ENCODE data around the gene BLOC1S6.

The BLOC1S6 gene

DNA sequence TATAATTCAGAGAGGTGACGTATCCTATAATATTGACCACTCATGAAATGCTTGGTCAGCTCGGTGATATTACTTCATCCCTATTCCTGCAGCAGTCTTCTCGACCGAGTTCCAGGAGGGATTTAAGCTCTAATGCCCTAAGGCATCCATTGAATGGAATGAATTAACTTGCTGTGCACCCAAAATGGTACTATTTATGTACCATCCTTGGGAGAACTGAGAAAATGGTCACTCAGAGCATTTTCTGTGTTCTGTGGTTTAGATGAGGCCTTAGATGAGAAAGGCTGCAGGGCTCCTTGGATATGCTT, 638 bp downstream of the BLOC1S6 start:
- DNase-seq (ENCODE audit: extremely low read depth in 1 of 2, low read depth in 1 of 2), result no peak

DNA sequence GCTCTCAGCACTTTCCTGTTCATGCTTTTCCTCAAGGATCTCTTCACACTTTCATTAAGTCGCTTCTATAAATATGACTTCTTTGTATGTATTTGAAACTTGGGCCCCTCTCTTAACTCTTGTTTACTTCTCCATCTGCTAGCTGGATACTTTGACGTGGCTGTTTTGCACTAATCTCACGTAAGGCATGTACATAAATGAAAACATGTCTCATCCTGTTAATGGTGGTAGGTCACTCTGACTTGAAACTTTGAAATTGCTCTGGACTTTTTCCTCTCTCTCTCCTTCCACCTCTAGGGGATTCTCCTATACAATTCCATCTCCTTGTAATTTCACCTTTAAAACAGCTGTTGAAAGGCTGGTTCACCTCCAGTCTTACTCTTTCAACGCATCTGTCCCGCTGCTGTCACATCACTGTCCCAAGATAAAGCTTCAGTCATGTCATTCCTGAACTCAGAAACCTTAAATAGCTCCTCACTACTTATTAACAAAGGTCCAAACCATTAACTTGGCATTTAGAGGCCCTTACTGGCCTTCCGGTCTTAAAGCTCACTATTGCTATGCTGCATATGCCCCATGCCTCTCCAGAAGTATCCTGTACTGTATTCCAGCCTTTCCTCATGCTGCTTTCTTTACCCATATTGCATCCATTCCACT, 1.2 kb downstream of the BLOC1S6 start:
- no peak for DNase-seq (ENCODE audit: extremely low read depth in 1 of 2, low read depth in 1 of 2)

DNA sequence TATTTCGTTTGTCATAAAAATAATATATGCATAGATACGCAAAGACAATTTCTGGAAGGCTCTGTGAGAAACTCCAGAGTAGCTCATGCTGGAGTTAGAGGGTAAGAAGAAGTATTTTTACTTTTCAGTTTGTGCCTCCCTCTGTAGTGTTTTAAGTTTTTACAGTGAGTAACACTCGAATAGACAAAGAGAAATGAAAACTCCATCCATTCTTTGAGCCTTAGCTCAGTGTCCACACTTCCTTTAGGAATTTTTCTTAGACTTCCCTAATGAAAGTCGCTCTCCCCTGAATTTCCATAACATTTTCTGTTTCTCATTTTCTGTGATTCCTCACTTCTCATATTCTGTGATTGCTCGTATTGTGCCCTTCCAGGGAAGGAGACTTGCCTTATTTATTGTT, 2.1 kb downstream of the BLOC1S6 start:
- DNase-seq (ENCODE audit: extremely low read depth in 1 of 2, low read depth in 1 of 2), result no peak

DNA sequence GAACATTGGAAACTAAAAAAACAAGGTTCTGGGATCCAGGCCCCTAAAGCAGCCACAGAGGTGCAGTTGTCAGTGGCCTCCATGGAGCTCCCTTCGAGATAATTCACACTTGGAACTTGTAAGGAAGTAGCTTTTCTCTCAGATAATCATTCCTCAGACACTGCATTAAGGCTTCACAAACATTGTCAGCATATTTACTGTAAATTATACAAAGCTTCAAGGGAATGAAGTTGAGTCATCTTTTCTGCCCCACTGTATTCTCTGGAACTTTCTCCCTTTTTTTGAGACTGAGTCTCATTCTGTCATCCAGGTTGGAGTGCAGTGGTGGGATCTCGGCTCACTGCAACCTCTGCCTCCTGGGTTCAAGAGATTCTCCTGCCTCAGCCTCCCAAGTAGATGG, 7.1 kb downstream of the BLOC1S6 start:
- no peak for DNase-seq (ENCODE audit: extremely low read depth in 1 of 2, low read depth in 1 of 2)

DNA sequence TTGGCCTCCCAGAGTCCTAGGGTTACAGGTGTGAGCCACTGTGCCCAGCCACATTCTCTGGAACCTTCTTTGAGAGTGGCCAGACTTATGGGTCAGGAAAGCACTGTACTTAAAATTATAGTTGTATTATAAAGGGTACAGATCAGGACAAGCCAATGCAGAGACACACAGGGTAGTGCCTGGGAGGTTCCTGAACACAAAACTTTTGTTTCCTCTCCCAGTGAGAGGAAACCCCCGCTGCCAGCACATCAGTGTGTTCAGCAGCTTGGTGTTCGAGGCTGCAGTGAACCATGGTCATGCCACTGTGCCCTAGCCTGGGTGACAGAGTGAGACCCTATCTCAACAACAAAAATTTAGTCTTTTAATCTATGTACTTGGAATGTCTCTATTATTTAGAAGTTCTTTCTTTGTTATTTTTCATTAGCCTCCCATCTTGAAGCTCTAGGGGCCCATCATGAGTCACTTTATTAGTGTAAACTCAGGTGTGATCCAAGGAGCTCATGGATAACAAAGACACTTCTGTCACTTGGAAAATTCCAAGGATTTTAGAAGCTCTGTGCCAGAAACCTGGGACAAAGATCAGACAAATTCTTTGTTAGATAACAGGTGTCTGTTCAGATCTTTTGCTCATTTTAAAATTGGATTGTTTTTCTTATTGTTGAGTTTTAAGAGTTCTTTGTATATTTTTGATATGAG, 7.8 kb downstream of the BLOC1S6 start:
- no peak for DNase-seq (ENCODE audit: extremely low read depth in 1 of 2, low read depth in 1 of 2)

DNA sequence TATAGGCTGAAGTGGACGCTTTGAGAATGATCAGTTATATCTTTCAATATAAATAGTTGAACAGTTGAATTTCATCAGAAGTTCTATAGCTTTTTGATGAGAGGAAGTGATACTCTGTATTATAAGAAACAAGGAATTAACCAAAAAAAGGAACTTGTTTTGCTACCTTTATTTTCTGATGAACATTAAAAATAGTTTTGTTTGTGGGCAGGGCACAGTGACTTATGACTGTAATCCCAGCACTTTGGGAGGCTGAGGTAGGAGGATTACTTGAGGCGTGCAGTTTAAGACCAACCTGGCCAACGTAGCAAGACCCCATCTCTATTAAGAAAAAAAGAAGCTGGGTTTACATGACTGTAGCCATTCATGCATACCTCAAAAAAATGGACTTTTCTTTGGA, 16.7 kb downstream of the BLOC1S6 start:
- no peak for DNase-seq (ENCODE audit: extremely low read depth in 1 of 2, low read depth in 1 of 2)

DNA sequence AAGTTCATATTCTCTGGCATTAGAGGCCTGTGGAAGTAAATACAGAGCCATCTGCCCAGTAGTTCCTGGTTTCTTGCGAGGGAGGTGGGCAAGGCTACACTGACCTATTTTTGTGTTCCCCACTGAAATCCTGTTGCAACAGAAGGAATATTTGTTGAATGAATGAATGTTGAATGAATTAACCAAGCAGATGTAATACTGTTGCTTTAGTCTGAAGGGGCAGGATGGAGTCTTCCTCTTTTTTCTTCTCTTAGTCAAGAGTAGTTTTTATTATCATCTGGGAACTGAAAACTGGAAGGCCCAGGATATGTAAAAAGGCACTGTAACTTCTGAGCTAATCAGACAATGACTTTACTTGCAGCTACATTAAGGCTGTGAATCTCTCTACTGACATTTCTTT, 17.1 kb downstream of the BLOC1S6 start:
- DNase-seq (ENCODE audit: extremely low read depth in 1 of 2, low read depth in 1 of 2), result no peak

DNA sequence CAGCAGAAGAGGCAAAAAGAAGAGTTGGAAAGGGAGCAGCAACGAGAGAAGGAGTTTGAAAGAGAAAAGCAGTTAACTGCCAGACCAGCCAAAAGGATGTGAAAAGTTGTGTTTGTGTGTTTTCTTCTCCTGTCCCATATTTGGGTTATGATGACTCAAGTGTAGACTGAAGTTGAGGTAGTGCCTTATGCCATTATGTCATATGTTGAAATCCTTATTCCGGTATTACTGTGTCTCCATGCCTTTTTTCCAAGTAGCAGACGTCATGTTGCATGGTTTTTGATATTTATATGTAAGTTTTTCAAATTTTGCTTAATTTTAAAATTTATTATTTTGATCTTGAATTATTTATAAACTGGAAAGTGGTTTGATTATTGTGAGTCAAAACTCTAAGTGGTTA, 19.2 kb downstream of the BLOC1S6 start:
- DNase-seq (ENCODE audit: extremely low read depth in 1 of 2, low read depth in 1 of 2), result no peak

DNA sequence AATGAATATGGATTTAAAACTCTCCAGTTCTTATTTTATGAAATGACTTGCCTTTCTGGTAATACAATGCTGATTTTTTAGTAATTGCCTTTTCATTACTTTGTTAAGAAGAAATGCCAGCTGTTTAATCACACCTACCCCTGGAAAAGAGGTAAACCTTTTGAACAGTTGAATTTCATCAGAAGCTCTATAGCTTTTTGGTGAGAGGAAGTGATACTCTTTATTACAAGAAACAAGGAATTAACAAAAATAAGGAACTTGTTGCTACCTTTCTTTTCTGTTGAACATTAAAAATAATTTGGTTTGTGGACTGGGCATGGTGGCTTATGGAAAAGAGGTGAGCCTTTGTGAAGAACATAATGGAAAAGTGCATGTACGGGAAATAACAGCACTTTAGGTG, 19.7 kb downstream of the BLOC1S6 start:
- DNase-seq (ENCODE audit: extremely low read depth in 1 of 2, low read depth in 1 of 2), result no peak

DNA sequence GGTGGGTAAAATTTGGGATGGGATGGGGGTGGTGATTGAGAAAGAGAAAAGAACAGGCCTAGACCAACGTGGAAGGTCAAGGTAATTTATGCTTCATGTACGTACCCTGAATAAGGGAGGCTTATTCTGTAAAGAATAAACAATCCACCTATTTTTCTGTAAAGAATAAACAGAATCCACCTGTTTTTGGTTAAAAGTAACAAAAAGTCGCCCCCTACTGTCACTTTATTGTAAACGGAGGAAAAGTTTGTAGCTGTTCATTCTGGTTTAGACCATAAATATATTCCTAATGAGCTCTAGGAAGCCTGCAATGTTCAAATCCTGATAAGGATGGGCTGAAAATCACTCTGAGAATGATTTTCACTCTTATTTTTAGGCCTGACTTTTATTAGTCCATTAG, 24.1 kb downstream of the BLOC1S6 start:
- DNase-seq (ENCODE audit: extremely low read depth in 1 of 2, low read depth in 1 of 2), result no peak

DNA sequence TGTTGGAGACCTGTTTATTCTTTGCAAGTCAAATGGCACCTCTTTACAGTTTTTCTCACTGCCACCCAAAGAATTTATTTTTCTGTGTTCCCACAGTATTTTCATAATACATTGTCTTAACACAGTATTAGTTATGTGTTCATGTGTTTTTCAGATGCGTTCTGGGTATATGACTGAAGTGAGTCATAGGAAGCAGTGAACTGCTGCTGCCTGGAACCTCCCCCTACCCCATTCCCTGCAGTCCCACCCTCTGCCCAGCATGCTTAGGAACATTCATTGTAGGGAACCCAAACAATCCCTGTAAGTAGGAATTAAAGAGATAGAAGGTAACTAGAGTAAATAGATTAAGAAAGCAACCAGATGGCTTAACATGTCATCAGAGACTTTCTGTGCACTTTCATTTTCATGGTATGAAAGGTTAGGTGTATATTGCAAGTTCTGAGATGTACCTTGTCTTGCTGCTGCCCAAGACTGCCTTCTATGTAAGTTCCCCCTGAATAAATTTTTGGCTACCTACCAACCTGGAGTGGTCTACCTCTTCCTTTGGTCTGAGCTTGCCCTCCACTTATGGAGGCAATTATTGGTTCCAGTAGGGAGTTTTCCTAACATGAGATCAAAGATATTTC, 25.7 kb downstream of the BLOC1S6 start:
- DNase-seq (ENCODE audit: extremely low read depth in 1 of 2, low read depth in 1 of 2), result no peak

DNA sequence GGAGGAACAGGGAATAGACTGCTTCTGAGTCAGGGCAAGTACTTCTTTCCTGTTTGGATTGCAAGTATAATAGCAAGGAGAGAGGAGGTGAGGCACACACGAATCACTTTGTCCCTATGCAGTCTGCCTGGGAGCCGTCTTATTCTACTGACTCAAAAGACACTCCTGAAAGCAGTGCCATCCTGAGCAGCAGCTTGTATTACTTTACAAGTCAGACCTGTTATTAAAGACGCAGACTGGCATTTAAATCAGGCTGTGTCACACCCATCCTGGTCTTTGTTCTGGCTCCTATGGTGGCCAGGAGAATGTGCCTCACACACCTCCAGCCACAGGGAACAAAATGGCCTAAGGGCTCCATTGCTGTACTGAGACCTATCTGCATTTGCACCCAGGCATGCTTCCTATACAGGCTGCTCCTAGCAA, 29.7 kb downstream of the BLOC1S6 start:
- no peak for DNase-seq (ENCODE audit: extremely low read depth in 1 of 2, low read depth in 1 of 2)

DNA sequence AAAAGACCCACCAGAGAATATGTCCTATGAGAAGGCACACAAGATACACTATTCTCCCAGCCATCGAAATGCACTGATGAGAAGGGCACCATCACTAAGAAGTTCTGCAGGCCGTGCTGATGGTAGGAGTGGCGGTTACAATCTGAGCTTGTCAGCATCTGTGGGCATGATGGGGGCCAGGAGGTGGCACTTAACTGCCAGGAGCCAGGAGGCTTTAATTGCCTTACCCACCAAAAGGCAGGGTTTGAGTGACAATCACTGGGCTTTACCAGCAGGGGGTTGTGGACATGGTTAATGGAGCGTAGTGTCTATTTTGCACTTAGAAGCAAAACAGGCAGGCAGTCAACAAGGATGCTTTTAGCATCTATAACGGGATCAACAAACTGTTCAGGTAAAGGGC, 31.6 kb downstream of the BLOC1S6 start:
- DNase-seq (ENCODE audit: extremely low read depth in 1 of 2, low read depth in 1 of 2), result no peak

DNA sequence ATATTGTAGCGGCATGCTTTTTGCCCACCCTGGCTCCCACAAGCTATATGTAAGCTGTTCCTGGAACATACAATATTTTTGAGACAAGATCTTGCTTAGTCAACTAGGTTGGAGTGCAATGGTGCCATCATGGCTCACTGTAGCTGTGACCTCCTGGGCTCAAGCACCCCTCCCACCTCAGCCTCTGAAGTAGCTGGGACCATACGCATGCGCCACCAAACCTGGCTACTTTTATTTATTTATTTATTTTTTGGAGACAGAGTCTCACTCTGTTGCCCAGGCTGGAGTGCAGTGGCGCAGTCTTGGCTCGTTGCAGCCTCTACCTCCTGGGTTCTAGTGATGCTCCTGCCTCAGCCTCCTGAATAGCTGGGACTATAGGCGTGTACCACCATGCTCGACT, 41.0 kb downstream of the BLOC1S6 start:
- DNase-seq (ENCODE audit: extremely low read depth in 1 of 2, low read depth in 1 of 2), result no peak

DNA sequence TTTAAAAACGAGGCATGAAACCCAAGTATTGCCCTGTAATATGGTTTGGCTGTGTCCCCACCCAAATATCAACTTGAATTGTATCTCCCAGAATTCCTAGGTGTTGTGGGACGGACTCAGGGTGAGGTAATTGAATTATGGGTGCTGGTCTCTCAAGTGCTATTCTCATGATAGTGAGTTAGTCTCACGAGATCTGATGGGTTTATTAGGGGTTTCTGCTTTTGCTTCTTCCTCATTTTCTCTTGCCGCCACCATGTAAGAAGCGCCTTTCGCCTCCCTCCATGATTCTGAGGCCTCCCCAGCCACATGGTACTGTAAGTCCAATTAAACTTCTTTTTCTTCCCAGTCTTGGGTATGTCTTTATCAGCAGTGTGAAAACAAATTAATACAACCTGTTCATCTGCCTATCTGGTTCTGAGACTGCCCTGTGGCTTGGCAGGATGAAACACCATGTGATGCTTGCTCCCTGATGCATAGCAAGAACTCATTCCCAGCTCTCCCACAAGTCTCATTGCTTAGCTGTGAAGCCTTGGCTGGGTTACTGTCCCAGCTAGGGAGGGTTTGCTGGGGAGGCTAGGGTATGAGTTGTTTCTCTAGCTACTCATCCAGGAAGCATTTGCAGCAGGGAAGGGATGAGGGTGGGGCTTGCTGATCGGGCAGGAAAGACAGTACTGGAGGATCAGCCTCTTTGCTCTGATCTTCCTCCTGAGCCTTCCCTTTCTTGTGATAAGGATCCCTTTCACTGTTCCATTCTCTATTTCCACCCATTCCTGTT, 43.9 kb downstream of the BLOC1S6 start:
- no peak for DNase-seq (ENCODE audit: extremely low read depth in 1 of 2, low read depth in 1 of 2)

DNA sequence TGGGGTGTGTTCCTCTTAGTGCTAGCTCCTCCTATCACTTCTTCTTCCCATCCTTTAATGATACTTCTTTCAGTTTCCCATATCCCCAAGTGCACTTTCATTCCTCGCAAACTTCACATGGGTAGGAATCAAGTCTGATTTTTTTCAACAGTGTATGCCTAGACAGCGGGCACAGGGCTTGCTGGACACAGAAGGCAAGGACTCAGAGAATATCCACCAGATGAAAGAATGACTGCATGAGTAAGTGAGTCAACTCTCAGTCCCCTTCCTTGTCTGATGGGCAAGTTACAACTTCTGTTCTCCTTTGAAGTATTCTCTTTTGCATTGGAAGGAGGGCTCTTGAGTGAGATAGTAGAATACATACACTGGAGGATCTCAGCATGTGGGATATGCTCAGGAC, 44.6 kb downstream of the BLOC1S6 start:
- no peak for DNase-seq (ENCODE audit: extremely low read depth in 1 of 2, low read depth in 1 of 2)

DNA sequence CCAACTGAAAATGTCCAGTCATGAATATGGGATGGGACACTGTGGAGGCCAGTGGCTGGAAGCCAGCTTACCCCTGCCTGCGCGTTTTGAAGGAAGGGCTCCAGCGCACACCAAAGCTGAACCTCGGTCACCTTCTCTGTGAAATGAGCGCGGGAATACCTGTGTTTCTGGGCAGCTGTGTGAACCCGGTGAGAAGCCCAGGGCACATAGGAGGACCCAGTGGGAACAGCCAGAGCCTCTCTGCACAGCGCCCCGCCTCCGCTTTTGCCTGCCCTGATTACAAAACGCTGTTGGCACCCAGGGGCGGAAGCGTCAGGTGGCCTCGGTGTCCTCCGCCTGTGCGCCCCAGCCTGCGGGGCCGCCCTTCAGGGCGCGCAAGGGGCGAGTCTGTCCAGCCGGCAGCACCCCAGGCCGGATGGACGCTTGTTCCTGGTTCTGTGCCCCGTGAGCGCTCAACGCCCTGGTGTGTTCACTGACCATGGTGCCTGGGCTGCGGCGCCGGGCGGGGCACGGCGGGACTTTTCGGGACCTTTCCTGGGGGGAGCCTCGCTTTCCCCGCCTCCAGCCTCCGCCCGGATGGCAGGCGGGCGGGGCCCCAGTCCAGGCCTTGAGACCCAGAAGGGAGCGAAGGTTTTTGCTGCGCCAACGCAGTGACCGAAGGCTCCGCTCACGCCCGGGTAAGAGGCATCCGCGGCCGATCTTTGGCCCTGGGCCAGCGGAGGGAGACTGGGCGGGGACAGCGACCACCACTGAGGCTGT, 47.4 kb downstream of the BLOC1S6 start, which contains the start of gene SQOR:
Gene SQOR (plus strand): TSS at position 598 of the 759 bp plus-strand sequence. CDS start 23,895 bp downstream, outside the sequence.
- peak; percentile 50 to 55 for DNase-seq (ENCODE audit: extremely low read depth in 1 of 2, low read depth in 1 of 2)

DNA sequence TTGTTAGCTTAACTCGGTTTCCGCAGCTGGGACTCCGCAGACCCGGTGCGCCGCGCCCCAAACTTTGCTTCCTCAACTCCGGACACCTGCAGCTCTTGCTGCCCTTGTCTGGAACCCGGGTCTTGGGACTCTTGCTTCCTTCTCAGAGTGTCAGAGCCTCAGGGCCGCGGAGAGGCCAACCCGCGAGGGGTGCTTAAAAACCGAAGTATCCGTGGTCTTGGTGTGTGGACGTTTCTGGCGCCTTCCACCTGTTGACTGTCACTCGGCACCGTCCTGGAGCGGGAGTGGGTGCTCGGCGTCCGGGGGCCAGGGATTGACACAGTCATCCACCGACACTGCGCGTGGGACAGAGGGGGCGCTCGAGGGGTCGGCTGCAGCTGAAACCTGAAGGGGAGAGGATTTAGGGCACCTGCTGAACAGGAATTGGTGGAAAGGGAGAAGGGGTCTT, 48.0 kb downstream of the BLOC1S6 start:
- peak; percentile 43 to 49 for DNase-seq (ENCODE audit: extremely low read depth in 1 of 2, low read depth in 1 of 2)

DNA sequence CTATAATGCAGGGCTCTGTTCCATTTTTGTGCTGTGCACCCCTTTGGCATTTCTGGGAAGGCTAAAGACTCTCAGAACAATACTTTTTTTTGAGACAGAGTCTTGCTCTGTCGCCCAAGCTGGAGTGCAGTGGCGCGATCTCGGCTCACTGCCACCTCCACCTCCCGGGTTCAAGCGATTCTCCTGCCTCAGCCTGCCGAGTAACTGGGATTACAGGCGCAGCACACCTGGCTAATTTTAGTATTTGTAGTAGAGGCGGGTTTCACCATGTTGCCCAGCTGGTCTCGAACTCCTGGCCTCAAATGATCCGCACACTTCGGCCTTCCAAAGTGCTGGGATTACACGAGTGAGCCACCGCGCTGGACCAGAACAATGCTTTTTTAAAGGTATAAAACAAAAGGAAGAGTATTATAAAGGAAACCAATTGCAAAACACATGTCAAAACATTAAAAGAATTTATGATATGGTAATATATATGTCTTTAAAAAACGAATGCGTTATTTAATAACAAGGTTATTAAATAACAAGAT, 48.6 kb downstream of the BLOC1S6 start:
- DNase-seq (ENCODE audit: extremely low read depth in 1 of 2, low read depth in 1 of 2), result no peak

DNA sequence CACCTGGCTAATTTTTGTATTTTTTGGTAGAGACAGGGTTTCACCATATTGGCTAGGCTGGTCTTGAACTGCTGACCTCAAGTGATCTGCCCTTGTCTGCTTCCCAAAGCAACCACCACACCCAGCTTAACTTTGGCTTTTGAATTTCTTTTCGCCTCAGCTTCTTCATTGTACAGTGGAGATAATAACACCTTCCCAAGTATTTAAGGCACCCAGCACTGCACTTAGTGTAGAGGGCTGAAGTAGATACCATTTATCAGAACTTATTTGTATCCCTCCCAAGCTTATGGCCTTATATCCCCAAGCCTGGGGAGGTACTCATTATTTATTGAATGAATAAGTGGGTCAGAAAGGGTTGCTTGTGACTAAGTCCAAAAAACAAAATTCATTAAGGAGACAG, 50.0 kb downstream of the BLOC1S6 start:
- DNase-seq (ENCODE audit: extremely low read depth in 1 of 2, low read depth in 1 of 2), result no peak
